ENCODE measurements around the gene TIAM2. TPM values are rescaled to one million over a fixed set of nuclear protein-coding genes. Genes with fewer than 3 reads are reported as not detected.

The TIAM2 gene
- total RNA-seq, 1 donor from 2014 or later, result 21.1 TPM

GRCh38 chr6:155030148-155030720 lies 35.1 kb downstream of the TIAM2 start:
- H3K4me3 Mint-ChIP-seq (ENCODE audit: unreplicated experiment), result no peak overlapping the region
- peaks cover 1% of the 10 kb centered on the region for H3K27me3 Mint-ChIP-seq (ENCODE audit: unreplicated experiment)
- no peaks in the 10 kb centered on the region for H3K9me3 Mint-ChIP-seq (ENCODE audit: unreplicated experiment)
- no peak overlapping the region for H3K27ac Mint-ChIP-seq (ENCODE audit: unreplicated experiment)
- no peak for DNase-seq (ENCODE audit: low spot score)
- TF ChIP-seq CTCF (IDR thresholded peaks at IDR 0.05; ENCODE audit: unreplicated experiment), result no peak
- peaks cover 4% of the 10 kb centered on the region for H3K4me1 Mint-ChIP-seq (ENCODE audit: unreplicated experiment)
- H3K36me3 Mint-ChIP-seq (ENCODE audit: low read depth, unreplicated experiment), result peaks cover 11% of the 10 kb centered on the region

DNA sequence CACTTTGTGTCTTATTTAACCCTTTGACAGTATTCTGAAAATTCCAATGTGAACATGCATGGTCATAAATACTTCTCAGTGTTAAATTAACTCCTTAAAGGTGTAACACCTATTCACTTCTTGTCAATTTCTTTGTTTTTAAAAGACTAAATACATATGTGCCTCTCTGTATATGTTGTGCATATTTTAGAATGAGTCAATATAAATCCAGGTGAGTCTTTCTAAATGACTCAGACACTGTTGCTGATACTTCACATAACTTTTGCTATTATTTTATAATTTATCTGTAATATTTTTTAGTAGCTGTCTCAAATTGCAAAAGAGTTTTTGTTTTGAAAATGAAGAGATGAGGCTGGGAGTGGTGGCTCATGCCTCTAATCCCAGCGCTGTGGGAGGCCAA lies 36.0 kb downstream of the TIAM2 start:
- H3K4me3 Mint-ChIP-seq (ENCODE audit: unreplicated experiment), result no peak overlapping the region
- H3K36me3 Mint-ChIP-seq (ENCODE audit: low read depth, unreplicated experiment), result peaks cover 11% of the 10 kb centered on the region
- no peak overlapping the region for H3K27ac Mint-ChIP-seq (ENCODE audit: unreplicated experiment)

DNA sequence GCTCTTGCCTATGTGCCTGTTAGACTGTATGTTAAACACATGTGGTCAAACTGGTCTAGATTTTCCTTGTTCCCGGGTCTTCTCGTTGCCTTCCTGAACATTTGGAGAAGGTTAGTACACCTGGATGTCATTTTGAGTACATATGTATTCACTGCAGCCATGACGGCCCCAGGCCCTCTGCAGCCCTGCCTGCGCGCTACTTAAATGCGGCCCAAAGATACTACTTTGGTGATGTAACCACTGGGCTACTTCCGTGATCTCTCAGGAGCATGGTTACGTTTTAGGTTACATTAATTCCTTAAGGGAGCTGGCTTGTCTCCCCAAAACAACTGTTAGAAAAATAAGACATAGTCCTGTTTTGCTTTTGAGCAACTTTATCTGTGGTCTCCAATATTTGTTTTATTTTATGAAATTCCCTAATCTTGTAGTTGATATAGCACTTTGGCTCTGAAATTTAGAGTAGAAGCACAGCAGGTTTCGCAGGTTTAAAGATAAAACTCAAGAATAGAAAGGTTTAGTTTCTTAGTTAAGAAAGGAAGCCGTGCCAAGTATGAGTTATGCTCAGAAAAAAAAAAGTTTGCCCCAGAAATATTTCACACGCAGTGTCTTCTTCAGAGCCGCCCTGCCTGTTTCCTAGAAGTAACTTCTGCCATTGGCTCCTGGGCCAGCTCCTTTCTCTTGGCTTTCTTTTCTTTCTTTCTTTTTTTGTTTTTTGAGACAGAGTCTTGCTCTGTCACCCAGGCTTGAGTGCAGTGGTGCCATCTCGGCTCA lies 38.1 kb downstream of the TIAM2 start:
- H3K4me3 Mint-ChIP-seq (ENCODE audit: unreplicated experiment), result no peak overlapping the region
- no peak overlapping the region for H3K27ac Mint-ChIP-seq (ENCODE audit: unreplicated experiment)
- TF ChIP-seq CTCF (IDR thresholded peaks at IDR 0.05; ENCODE audit: unreplicated experiment), result no peak

More for the DNA sequence above, 36.0 kb downstream of the TIAM2 start:
- TF ChIP-seq CTCF (IDR thresholded peaks at IDR 0.05; ENCODE audit: unreplicated experiment), result no peak
- peaks cover 1% of the 10 kb centered on the region for H3K27me3 Mint-ChIP-seq (ENCODE audit: unreplicated experiment)
- no peak for DNase-seq (ENCODE audit: low spot score)
- H3K4me1 Mint-ChIP-seq (ENCODE audit: unreplicated experiment), result peaks cover 5% of the 10 kb centered on the region
- H3K9me3 Mint-ChIP-seq (ENCODE audit: unreplicated experiment), result no peaks in the 10 kb centered on the region

GRCh38 chr6:155036907-155037306 lies 41.8 kb downstream of the TIAM2 start:
- Mint-ChIP-seq H3K9me3 (ENCODE audit: unreplicated experiment) (no peaks in the 10 kb centered on the region), H3K27ac (ENCODE audit: unreplicated experiment) (no peak overlapping the region), H3K4me1 (ENCODE audit: unreplicated experiment) (peaks cover 11% of the 10 kb centered on the region), H3K4me3 (ENCODE audit: unreplicated experiment) (no peak overlapping the region), H3K27me3 (ENCODE audit: unreplicated experiment) (peaks cover 1% of the 10 kb centered on the region), H3K36me3 (ENCODE audit: low read depth, unreplicated experiment) (peaks cover 11% of the 10 kb centered on the region)
- DNase-seq (ENCODE audit: low spot score), result no peak
- TF ChIP-seq CTCF (IDR thresholded peaks at IDR 0.05; ENCODE audit: unreplicated experiment), result no peak

More for the DNA sequence above, 38.1 kb downstream of the TIAM2 start:
- Mint-ChIP-seq H3K4me1 (ENCODE audit: unreplicated experiment) (peaks cover 6% of the 10 kb centered on the region), H3K9me3 (ENCODE audit: unreplicated experiment) (no peaks in the 10 kb centered on the region), H3K36me3 (ENCODE audit: low read depth, unreplicated experiment) (peaks cover 11% of the 10 kb centered on the region), H3K27me3 (ENCODE audit: unreplicated experiment) (peaks cover 1% of the 10 kb centered on the region)
- no peak for DNase-seq (ENCODE audit: low spot score)

- no peak overlapping the region for H3K27ac Mint-ChIP-seq (ENCODE audit: unreplicated experiment)
- H3K27me3 Mint-ChIP-seq (ENCODE audit: unreplicated experiment), result peaks cover 2% of the 10 kb centered on the region
- DNase-seq (ENCODE audit: low spot score), result no peak
- no peaks in the 10 kb centered on the region for H3K9me3 Mint-ChIP-seq (ENCODE audit: unreplicated experiment)
- no peak for TF ChIP-seq CTCF (IDR thresholded peaks at IDR 0.05; ENCODE audit: unreplicated experiment)
- H3K4me1 Mint-ChIP-seq (ENCODE audit: unreplicated experiment), result peaks cover 12% of the 10 kb centered on the region
- H3K4me3 Mint-ChIP-seq (ENCODE audit: unreplicated experiment), result no peak overlapping the region
- H3K36me3 Mint-ChIP-seq (ENCODE audit: low read depth, unreplicated experiment), result peaks cover 8% of the 10 kb centered on the region
These were observed 43.0 kb downstream of the TIAM2 start for GRCh38 chr6:155038104-155038503.

All from endothelial cell (in vitro differentiated cells).